ENCODE data around the gene COPS9. TPM values are rescaled to one million over a fixed set of nuclear protein-coding genes. Genes with fewer than 3 reads are reported as not detected.

Gene COPS9
- total and polyA plus RNA-seq, 2 experiments from 2014 or later: 91.7 to 629 TPM

DNA sequence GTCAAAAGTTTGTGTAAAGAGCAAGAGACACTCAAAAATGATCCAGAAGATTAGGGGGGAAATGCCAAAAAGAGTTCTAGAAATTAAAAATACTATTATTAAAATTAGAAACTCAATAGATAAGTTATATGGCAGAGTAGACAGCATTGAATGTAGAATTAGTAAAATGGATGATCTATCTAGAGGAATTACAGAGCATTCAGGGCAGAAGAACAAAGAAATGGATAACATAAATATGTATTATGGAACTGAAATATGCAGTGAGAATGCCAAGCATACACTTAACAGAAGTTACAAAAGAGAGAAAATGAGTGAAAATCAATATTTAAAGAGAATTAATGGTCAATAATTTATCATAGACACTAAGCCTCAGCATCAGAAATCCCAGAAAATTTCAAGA lies 49.5 kb downstream of the COPS9 start (continued):
- TF ChIP-seq ETS1 (IDR thresholded peaks at IDR 0.05) (no peak), EZH2phosphoT487 (IDR thresholded peaks at IDR 0.05; ENCODE audit: unreplicated experiment) (no peak), NANOG (IDR thresholded peaks at IDR 0.05; ENCODE audit: borderline replicate concordance) (no peak), POLR2AphosphoS5 (IDR thresholded peaks at IDR 0.05; ENCODE audit: low read depth) (no peak)

Other genes with a start within 250 kb of the COPS9 start
- 113 and 156 TPM in 2 replicates for gene NDUFA10, start 111.0 kb downstream of the COPS9 start, total RNA-seq (2014; rRNA removed; shearing (Covaris generic))
- 64.8 and 81.0 TPM in 2 replicates for gene NDUFA10, start 111.0 kb downstream of the COPS9 start, polyA plus RNA-seq (2016; fragmentation: Nextera tagmentation; extraction: Ambion mirVana)
- gene OR6B2, start 105.9 kb downstream of the COPS9 start, total RNA-seq (2014; rRNA removed; shearing (Covaris generic)): not detected in 2 replicates
- not detected in 2 replicates for gene OR6B2, start 105.9 kb downstream of the COPS9 start, polyA plus RNA-seq (2016; fragmentation: Nextera tagmentation; extraction: Ambion mirVana)
- not detected in 2 replicates for gene OR6B3, start 82.8 kb downstream of the COPS9 start, total RNA-seq (2014; rRNA removed; shearing (Covaris generic))
- gene OR6B3, start 82.8 kb downstream of the COPS9 start, polyA plus RNA-seq (2016; fragmentation: Nextera tagmentation; extraction: Ambion mirVana): not detected in 2 replicates
- not detected in 2 replicates for gene OTOS, start 4.4 kb upstream of the COPS9 start, total RNA-seq (2014; rRNA removed; shearing (Covaris generic))
- 0.40 TPM in 1 of 2 replicates, not detected in the other for gene OTOS, start 4.4 kb upstream of the COPS9 start, polyA plus RNA-seq (2016; fragmentation: Nextera tagmentation; extraction: Ambion mirVana)

Data from GM23338 (cell line).